Transverse colon (tissue), 3 donors: ENCODE measurements around the gene VPS9D1.
A peak's percentile ranks its signal among the peaks of the same experiment; 100 is the strongest.

Experiments
- POLR2A ChIP-seq: fragments of 450-650 bp; IDR thresholded peaks from one replicate; pipeline ENCODE4 v1.6.1; 2016; ENCODE audit warnings: antibody characterized with exemption, mild to moderate bottlenecking, moderate library complexity
- TF ChIP-seq, protein P1 (sequence below), 5 experiments: fragments of 200-600 bp in 3 of 5; fragments of 450-650 bp in 2 of 5; sonication (generic) in 3 of 5; IDR thresholded peaks; 1 replicate in 2 of 5; 2 replicates in 3 of 5; pipeline ENCODE4 v1.5.1; 2016 to 2017; ENCODE audit warnings: antibody characterized with exemption in 5 of 5, inconsistent platforms in 3 of 5, mild to moderate bottlenecking in 2 of 5, moderate library complexity in 1 of 5

GRCh38 chr16:89741342-89742014, 20.8 kb upstream of the VPS9D1 start:
- TF ChIP-seq POLR2A = peak; percentile 25
- TF ChIP-seq, protein P1, sequence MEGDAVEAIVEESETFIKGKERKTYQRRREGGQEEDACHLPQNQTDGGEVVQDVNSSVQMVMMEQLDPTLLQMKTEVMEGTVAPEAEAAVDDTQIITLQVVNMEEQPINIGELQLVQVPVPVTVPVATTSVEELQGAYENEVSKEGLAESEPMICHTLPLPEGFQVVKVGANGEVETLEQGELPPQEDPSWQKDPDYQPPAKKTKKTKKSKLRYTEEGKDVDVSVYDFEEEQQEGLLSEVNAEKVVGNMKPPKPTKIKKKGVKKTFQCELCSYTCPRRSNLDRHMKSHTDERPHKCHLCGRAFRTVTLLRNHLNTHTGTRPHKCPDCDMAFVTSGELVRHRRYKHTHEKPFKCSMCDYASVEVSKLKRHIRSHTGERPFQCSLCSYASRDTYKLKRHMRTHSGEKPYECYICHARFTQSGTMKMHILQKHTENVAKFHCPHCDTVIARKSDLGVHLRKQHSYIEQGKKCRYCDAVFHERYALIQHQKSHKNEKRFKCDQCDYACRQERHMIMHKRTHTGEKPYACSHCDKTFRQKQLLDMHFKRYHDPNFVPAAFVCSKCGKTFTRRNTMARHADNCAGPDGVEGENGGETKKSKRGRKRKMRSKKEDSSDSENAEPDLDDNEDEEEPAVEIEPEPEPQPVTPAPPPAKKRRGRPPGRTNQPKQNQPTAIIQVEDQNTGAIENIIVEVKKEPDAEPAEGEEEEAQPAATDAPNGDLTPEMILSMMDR (IDR thresholded peaks at IDR 0.05) = no peak
